SK-N-DZ (cell line): ENCODE measurements around the gene COBL.

Experiments used
- DNase-seq: peaks from one replicate; pipeline ENCODE4 v3.0.0-alpha.2; 2015; ENCODE audit warnings: low spot score

Gene COBL

GRCh38 chr7:51026341-51026740 lies 290.3 kb downstream of the COBL start:
- DNase-seq: no peak

- DNase-seq: no peak
Observed at GRCh38 chr7:51025668-51026067, 290.9 kb downstream of the COBL start.

GRCh38 chr7:51024867-51025266 lies 291.7 kb downstream of the COBL start:
- DNase-seq: no peak

GRCh38 chr7:51023547-51023946 lies 293.1 kb downstream of the COBL start:
- no peak for DNase-seq

GRCh38 chr7:51022821-51023220 lies 293.8 kb downstream of the COBL start:
- DNase-seq: no peak

- no peak for DNase-seq
Observed at GRCh38 chr7:51021906-51022570, 294.6 kb downstream of the COBL start.

GRCh38 chr7:51020944-51021343 lies 295.7 kb downstream of the COBL start:
- DNase-seq: no peak

GRCh38 chr7:51019891-51020870 lies 296.4 kb downstream of the COBL start:
- no peak for DNase-seq

- DNase-seq: no peak
Observed at GRCh38 chr7:51019191-51019844, 297.3 kb downstream of the COBL start.

GRCh38 chr7:51017576-51018535 lies 298.8 kb downstream of the COBL start:
- no peak for DNase-seq

GRCh38 chr7:51016546-51016945 lies 300.1 kb downstream of the COBL start:
- DNase-seq: no peak

GRCh38 chr7:51015581-51015980 lies 301.0 kb downstream of the COBL start:
- no peak for DNase-seq

GRCh38 chr7:51014811-51015210 lies 301.8 kb downstream of the COBL start:
- no peak for DNase-seq

GRCh38 chr7:51013861-51014511 lies 302.6 kb downstream of the COBL start:
- no peak for DNase-seq

- no peak for DNase-seq
Observed at GRCh38 chr7:51013218-51013786, 303.3 kb downstream of the COBL start.

- no peak for DNase-seq
Observed at GRCh38 chr7:51012569-51013217, 303.9 kb downstream of the COBL start.

- no peak for DNase-seq
Observed at GRCh38 chr7:51011710-51012350, 304.8 kb downstream of the COBL start.

- DNase-seq: no peak
Observed at GRCh38 chr7:51010534-51010933, 306.1 kb downstream of the COBL start.
